ENCODE results near the gene GOLGA7B.

The GOLGA7B gene

DNA sequence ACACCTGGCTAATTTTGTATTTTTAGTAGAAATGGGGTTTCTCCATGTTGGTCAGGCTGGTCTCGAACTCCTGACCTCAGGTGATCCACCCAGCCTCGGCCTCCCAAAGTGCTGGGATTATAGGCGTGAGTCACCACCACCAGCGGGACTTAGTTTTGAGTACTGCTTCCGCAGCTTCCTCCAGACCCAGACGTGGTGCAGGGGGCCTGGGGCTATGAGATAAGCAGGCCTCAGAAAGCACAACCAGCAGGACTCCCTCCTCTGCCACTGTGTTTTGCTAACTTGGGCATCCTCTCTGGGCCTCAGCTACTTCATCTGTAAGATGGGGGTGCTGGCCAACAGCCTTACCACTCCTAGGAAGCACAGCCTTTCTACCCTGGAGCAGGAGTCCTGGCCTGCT, 37.8 kb downstream of the GOLGA7B start:
- Histone ChIP-seq H3K4me3 (IDR thresholded peaks at IDR 0.05; ENCODE audit: insufficient read depth, low read depth, low read length) (no peak overlapping the region), H2AFZ (ENCODE audit: low read depth) (no peak overlapping the region), H4K20me1 (ENCODE audit: insufficient read depth) (no peaks in the 10 kb centered on the region), H3K4me2 (no peak overlapping the region), H3K4me1 (ENCODE audit: low read depth, poor library complexity, severe bottlenecking) (no peaks in the 10 kb centered on the region), H3K9ac (no peak overlapping the region), H3K79me2 (ENCODE audit: insufficient read depth, low read depth) (no peaks in the 10 kb centered on the region), H3K27ac (no peak overlapping the region), H3K36me3 (ENCODE audit: insufficient read depth) (no peaks in the 10 kb centered on the region), H3K27me3 (ENCODE audit: insufficient read depth, low read depth) (no peaks in the 10 kb centered on the region)
- TF ChIP-seq, protein P1, sequence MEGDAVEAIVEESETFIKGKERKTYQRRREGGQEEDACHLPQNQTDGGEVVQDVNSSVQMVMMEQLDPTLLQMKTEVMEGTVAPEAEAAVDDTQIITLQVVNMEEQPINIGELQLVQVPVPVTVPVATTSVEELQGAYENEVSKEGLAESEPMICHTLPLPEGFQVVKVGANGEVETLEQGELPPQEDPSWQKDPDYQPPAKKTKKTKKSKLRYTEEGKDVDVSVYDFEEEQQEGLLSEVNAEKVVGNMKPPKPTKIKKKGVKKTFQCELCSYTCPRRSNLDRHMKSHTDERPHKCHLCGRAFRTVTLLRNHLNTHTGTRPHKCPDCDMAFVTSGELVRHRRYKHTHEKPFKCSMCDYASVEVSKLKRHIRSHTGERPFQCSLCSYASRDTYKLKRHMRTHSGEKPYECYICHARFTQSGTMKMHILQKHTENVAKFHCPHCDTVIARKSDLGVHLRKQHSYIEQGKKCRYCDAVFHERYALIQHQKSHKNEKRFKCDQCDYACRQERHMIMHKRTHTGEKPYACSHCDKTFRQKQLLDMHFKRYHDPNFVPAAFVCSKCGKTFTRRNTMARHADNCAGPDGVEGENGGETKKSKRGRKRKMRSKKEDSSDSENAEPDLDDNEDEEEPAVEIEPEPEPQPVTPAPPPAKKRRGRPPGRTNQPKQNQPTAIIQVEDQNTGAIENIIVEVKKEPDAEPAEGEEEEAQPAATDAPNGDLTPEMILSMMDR (conservative IDR thresholded peaks at IDR 0.05; ENCODE audit: low read depth, low read length): no peak

DNA sequence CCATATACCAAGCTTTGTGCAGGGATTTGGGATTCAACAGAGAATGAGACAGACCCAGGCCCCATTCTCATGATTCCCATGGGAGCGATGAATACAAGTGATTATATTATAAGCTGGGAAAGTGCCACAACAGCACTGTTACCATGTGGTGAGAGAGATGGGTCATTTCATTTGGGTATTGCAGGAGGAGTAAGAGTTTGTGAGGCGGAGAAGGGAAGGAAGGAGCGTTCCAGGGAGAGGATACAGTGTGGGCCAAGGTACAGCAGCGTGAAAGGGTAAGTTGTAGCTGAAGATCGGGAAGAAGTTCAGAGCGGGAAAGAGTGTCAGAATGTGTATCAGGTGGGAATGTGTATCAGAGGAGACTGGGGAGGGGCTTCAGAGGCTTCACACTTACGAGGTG, 38.5 kb downstream of the GOLGA7B start:
- Histone ChIP-seq H3K36me3 (ENCODE audit: insufficient read depth) (no peaks in the 10 kb centered on the region), H3K27ac (no peak overlapping the region), H2AFZ (ENCODE audit: low read depth) (no peak overlapping the region), H3K4me3 (IDR thresholded peaks at IDR 0.05; ENCODE audit: insufficient read depth, low read depth, low read length) (no peak overlapping the region), H3K4me1 (ENCODE audit: low read depth, poor library complexity, severe bottlenecking) (no peaks in the 10 kb centered on the region), H3K79me2 (ENCODE audit: insufficient read depth, low read depth) (no peaks in the 10 kb centered on the region), H3K27me3 (ENCODE audit: insufficient read depth, low read depth) (no peaks in the 10 kb centered on the region), H4K20me1 (ENCODE audit: insufficient read depth) (no peaks in the 10 kb centered on the region), H3K9ac (no peak overlapping the region), H3K4me2 (no peak overlapping the region)
- TF ChIP-seq, protein P1 (conservative IDR thresholded peaks at IDR 0.05; ENCODE audit: low read depth, low read length): no peak

DNA sequence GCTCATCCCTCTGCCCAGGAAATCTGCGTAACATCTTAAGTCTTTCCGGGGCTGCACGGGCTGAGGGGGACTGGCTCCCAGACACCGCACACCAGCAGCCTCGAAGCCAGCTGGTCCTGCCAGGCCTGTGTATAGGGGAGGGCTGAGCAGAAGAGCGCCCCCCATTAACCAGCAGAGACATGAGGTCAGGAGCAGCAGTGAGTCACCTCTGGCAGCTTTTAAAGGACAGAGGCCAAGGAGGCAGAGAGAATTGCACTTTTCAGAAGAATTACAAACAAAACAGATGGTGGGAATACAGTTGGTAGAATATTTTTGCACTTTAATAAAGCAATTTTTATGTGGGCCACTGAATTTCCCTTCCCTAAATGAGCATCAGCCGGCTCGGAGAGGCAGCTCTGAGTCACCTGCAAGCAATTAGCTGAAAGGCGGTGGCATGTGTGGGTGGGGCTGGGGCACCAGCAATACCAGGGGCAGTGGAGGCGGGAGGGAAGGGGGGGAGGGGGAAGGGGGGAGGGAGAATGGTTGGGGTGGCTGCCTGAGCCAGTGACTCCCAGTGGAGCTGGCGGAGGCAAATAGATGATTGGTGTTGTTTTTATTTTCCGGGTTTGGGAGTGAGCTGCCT, 39.1 kb downstream of the GOLGA7B start:
- H3K27me3 ChIP-seq (ENCODE audit: insufficient read depth, low read depth): no peaks in the 10 kb centered on the region
- H3K9ac ChIP-seq: no peak overlapping the region
- TF ChIP-seq, protein P1 (conservative IDR thresholded peaks at IDR 0.05; ENCODE audit: low read depth, low read length): no peak
- no peaks in the 10 kb centered on the region for H3K4me1 ChIP-seq (ENCODE audit: low read depth, poor library complexity, severe bottlenecking)
- H3K27ac ChIP-seq: no peak overlapping the region
- no peak overlapping the region for H2AFZ ChIP-seq (ENCODE audit: low read depth)
- no peaks in the 10 kb centered on the region for H4K20me1 ChIP-seq (ENCODE audit: insufficient read depth)
- H3K4me2 ChIP-seq: no peak overlapping the region
- no peaks in the 10 kb centered on the region for H3K79me2 ChIP-seq (ENCODE audit: insufficient read depth, low read depth)
- no peak overlapping the region for H3K4me3 ChIP-seq (IDR thresholded peaks at IDR 0.05; ENCODE audit: insufficient read depth, low read depth, low read length)
- no peaks in the 10 kb centered on the region for H3K36me3 ChIP-seq (ENCODE audit: insufficient read depth)

DNA sequence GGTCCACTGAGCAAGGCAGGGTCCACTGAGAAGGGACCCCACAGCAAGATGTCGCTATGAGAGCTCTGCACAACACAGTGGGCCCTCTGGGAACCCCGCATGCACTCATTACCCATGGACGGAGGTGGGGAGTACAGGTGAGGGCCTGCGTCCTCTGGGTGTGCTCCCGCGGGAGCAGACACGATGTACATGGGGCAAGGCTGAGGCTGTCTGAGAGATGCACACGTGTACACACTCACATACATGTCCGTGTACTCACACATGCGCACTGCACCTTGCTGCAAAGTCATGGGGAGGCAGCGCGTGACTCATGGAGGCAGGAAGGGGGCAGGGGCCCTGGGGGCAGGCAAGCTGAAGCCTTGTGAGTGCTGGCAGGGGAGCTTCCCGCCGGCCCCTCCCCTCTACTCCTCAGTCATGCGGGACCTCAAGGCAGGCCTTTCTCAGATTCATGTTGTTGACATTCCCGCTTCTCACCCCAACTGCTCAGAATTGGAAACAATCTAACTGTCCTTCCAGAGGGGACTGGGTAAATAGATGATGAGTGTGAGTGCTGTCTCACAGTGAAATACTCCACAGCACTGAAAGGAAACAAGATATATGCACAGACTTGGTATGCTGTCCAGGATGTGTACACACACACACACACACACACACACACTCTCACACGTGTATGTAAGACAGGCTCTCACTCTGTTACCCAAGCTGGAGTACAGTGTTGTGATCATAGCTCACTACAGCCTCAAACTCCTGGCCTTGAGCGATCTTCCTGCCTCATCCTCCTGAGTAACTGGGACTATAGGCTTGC, 40.0 kb downstream of the GOLGA7B start:
- no peaks in the 10 kb centered on the region for H3K36me3 ChIP-seq (ENCODE audit: insufficient read depth)
- H3K27ac ChIP-seq: no peak overlapping the region
- H3K9ac ChIP-seq: no peak overlapping the region
- no peak overlapping the region for H3K4me3 ChIP-seq (IDR thresholded peaks at IDR 0.05; ENCODE audit: insufficient read depth, low read depth, low read length)
- TF ChIP-seq, protein P1 (conservative IDR thresholded peaks at IDR 0.05; ENCODE audit: low read depth, low read length): no peak
- no peak overlapping the region for H3K4me2 ChIP-seq
- H4K20me1 ChIP-seq (ENCODE audit: insufficient read depth): no peaks in the 10 kb centered on the region
- no peaks in the 10 kb centered on the region for H3K27me3 ChIP-seq (ENCODE audit: insufficient read depth, low read depth)
- no peaks in the 10 kb centered on the region for H3K79me2 ChIP-seq (ENCODE audit: insufficient read depth, low read depth)
- no peaks in the 10 kb centered on the region for H3K4me1 ChIP-seq (ENCODE audit: low read depth, poor library complexity, severe bottlenecking)
- H2AFZ ChIP-seq (ENCODE audit: low read depth): no peak overlapping the region

Measured in KMS-11 (cell line).